ENCODE results near the gene FAM117B.
"Not testable (repeated sequence)": the region's sequence is repeated elsewhere in the genome, so short reads cannot be mapped to it uniquely, and the experiment has no call there.

- not testable (repeated sequence) for TF ChIP-seq CTCF (IDR thresholded peaks at IDR 0.05; ENCODE audit: low read depth, low read length); MYC (IDR thresholded peaks at IDR 0.05; ENCODE audit: low read depth, low read length); POLR2A (IDR thresholded peaks at IDR 0.05; ENCODE audit: extremely low read depth, insufficient read length); MAX (IDR thresholded peaks at IDR 0.05; ENCODE audit: low read depth, low read length)
These were observed 171.1 kb downstream of the FAM117B start for GRCh38 chr2:202805911-202806310.
